ENCODE data around the gene DCST2. TPM values are rescaled to one million over a fixed set of nuclear protein-coding genes. Genes with fewer than 3 reads are reported as not detected.
A peak's percentile ranks its signal among the peaks of the same experiment; 100 is the strongest.

Gene DCST2
- total RNA-seq, 1 experiment from 2014 or later = 0.61 TPM

GRCh38 chr1:154998818-154999570 lies 34.6 kb downstream of the DCST2 start:
- H3K9me3 Mint-ChIP-seq (ENCODE audit: unreplicated experiment) = no peaks in the 10 kb centered on the region
- H3K36me3 Mint-ChIP-seq (ENCODE audit: insufficient read depth, unreplicated experiment) = peaks cover 34% of the 10 kb centered on the region
- Histone ChIP-seq H3K4me3 (ENCODE audit: low read depth, low read length) (peak overlapping the region; percentile 92), H3K4me1 (0 out of 2 replicates have a peak, but pooled peaks cover 5% of the 10 kb centered on the region), H3K9me3 (no peaks in the 10 kb centered on the region), H3K36me3 (ENCODE audit: control insufficient read depth, insufficient read depth, low read length) (no peaks in the 10 kb centered on the region), H3K27me3 (replicated peaks; ENCODE audit: control insufficient read depth, insufficient read depth, low read length) (no peaks in the 10 kb centered on the region)
- peak overlapping the region; percentile 96 for H3K27ac Mint-ChIP-seq (ENCODE audit: unreplicated experiment)
- intact Hi-C loops (cut with micrococcal nuclease; ENCODE audit: unreplicated experiment) = loop anchor here (1.0 kb wide), 1 partner anchor 25 kb away; the partner anchor contains the start of gene CKS1B
- BruUV-seq (replicated peaks) = no TSS peak
- ChIA-PET CTCF (interaction anchor here (0.6 to 2.1 kb wide), 19 partner anchors 9 to 1860 kb away, joined by 3 to 43 read pairs (median 6); partner anchors contain the start of genes ADAM15, FLAD1, INSRR and PBXIP1), POLR2A (interaction anchor here (0.6 to 2.1 kb wide), 8 partner anchors 16 to 137 kb away, joined by 3 to 75 read pairs (median 8); partner anchors contain the start of genes FLAD1, PBXIP1, PYGO2 and SHC1)
- H3K4me3 Mint-ChIP-seq (ENCODE audit: unreplicated experiment) = peak overlapping the region; percentile 96
- no peaks in the 10 kb centered on the region for H3K27me3 Mint-ChIP-seq (ENCODE audit: insufficient read depth, unreplicated experiment)
- H3K4me1 Mint-ChIP-seq (ENCODE audit: low read depth, unreplicated experiment) = peaks cover 26% of the 10 kb centered on the region
- DNase-seq = peak; percentile 84 to 86
- TF ChIP-seq, protein P1, sequence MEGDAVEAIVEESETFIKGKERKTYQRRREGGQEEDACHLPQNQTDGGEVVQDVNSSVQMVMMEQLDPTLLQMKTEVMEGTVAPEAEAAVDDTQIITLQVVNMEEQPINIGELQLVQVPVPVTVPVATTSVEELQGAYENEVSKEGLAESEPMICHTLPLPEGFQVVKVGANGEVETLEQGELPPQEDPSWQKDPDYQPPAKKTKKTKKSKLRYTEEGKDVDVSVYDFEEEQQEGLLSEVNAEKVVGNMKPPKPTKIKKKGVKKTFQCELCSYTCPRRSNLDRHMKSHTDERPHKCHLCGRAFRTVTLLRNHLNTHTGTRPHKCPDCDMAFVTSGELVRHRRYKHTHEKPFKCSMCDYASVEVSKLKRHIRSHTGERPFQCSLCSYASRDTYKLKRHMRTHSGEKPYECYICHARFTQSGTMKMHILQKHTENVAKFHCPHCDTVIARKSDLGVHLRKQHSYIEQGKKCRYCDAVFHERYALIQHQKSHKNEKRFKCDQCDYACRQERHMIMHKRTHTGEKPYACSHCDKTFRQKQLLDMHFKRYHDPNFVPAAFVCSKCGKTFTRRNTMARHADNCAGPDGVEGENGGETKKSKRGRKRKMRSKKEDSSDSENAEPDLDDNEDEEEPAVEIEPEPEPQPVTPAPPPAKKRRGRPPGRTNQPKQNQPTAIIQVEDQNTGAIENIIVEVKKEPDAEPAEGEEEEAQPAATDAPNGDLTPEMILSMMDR (IDR thresholded peaks at IDR 0.05; ENCODE audit: insufficient read depth in 1 of 2, low read depth in 1 of 2, low read length in 1 of 2, severe bottlenecking in 1 of 2, unreplicated experiment in 1 of 2) = peak; percentile 84 to 90

- ChIA-PET CTCF (interaction anchor here (0.6 to 2.1 kb wide), 13 partner anchors 10 to 1860 kb away, joined by 3 to 43 read pairs (median 8); partner anchors contain the start of genes ADAM15, FLAD1, INSRR and PMVK), POLR2A (interaction anchor here (0.6 to 2.1 kb wide), 4 partner anchors 26 to 136 kb away, joined by 3 to 75 read pairs (median 10); partner anchors contain the start of genes PYGO2 and SHC1)
- Mint-ChIP-seq H3K27me3 (ENCODE audit: insufficient read depth, unreplicated experiment) (no peaks in the 10 kb centered on the region), H3K27ac (ENCODE audit: unreplicated experiment) (peak overlapping the region; percentile 96), H3K4me1 (ENCODE audit: low read depth, unreplicated experiment) (peaks cover 26% of the 10 kb centered on the region), H3K9me3 (ENCODE audit: unreplicated experiment) (no peaks in the 10 kb centered on the region), H3K4me3 (ENCODE audit: unreplicated experiment) (peak overlapping the region; percentile 96), H3K36me3 (ENCODE audit: insufficient read depth, unreplicated experiment) (peaks cover 33% of the 10 kb centered on the region)
- intact Hi-C loops (cut with micrococcal nuclease; ENCODE audit: unreplicated experiment) = no loop called here
- no peak for DNase-seq
- H3K9me3 ChIP-seq = no peaks in the 10 kb centered on the region
- no TSS peak for BruUV-seq (replicated peaks)
- no peaks in the 10 kb centered on the region for H3K36me3 ChIP-seq (ENCODE audit: control insufficient read depth, insufficient read depth, low read length)
- H3K4me1 ChIP-seq = 0 out of 2 replicates have a peak, but pooled peaks cover 11% of the 10 kb centered on the region
- TF ChIP-seq, protein P1 (IDR thresholded peaks at IDR 0.05; ENCODE audit: insufficient read depth in 1 of 2, low read depth in 1 of 2, low read length in 1 of 2, severe bottlenecking in 1 of 2, unreplicated experiment in 1 of 2) = peak in 1 of 2 experiments; percentile 23
- H3K4me3 ChIP-seq (ENCODE audit: low read depth, low read length) = peak overlapping the region; percentile 92
- H3K27me3 ChIP-seq (replicated peaks; ENCODE audit: control insufficient read depth, insufficient read depth, low read length) = no peaks in the 10 kb centered on the region
These were observed 35.3 kb downstream of the DCST2 start for GRCh38 chr1:154998201-154998780.
